ENCODE results near the gene RPS4Y1. TPM values are rescaled to one million over a fixed set of nuclear protein-coding genes. Genes with fewer than 3 reads are reported as not detected.

The RPS4Y1 gene
- total RNA-seq, 1 donor from 2014 or later = not detected

- H3K27me3 ChIP-seq = no peaks in the 10 kb centered on the region
- no peak overlapping the region for H3K4me3 ChIP-seq
- H3K4me1 ChIP-seq = no peaks in the 10 kb centered on the region
- intact Hi-C loops (cut with DNase I) = no loop called here
- H3K36me3 ChIP-seq = no peaks in the 10 kb centered on the region
- no peak for DNase-seq (ENCODE audit: low spot score in 2 of 2)
- H3K9me3 ChIP-seq = no peaks in the 10 kb centered on the region
- H3K27ac ChIP-seq = no peak overlapping the region
- no peak for TF ChIP-seq CTCF (IDR thresholded peaks at IDR 0.05)
Measured at GRCh38 chrY:2885880-2886279, 44.5 kb downstream of the RPS4Y1 start.

GRCh38 chrY:2887386-2887785, 46.0 kb downstream of the RPS4Y1 start:
- no peaks in the 10 kb centered on the region for H3K36me3 ChIP-seq
- intact Hi-C loops (cut with DNase I) = no loop called here
- no peaks in the 10 kb centered on the region for H3K27me3 ChIP-seq
- no peaks in the 10 kb centered on the region for H3K9me3 ChIP-seq
- no peak overlapping the region for H3K4me3 ChIP-seq
- DNase-seq (ENCODE audit: low spot score in 2 of 2) = no peak
- H3K27ac ChIP-seq = no peak overlapping the region
- no peaks in the 10 kb centered on the region for H3K4me1 ChIP-seq
- TF ChIP-seq CTCF (IDR thresholded peaks at IDR 0.05) = no peak

- no peaks in the 10 kb centered on the region for H3K36me3 ChIP-seq
- intact Hi-C loops (cut with DNase I) = no loop called here
- H3K9me3 ChIP-seq = no peaks in the 10 kb centered on the region
- no peak overlapping the region for H3K27ac ChIP-seq
- DNase-seq (ENCODE audit: low spot score in 2 of 2) = no peak
- no peak overlapping the region for H3K4me3 ChIP-seq
- H3K4me1 ChIP-seq = no peaks in the 10 kb centered on the region
- no peak for TF ChIP-seq CTCF (IDR thresholded peaks at IDR 0.05)
- no peaks in the 10 kb centered on the region for H3K27me3 ChIP-seq
Measured at GRCh38 chrY:2887955-2888354, 46.6 kb downstream of the RPS4Y1 start.

- Histone ChIP-seq H3K4me1 (no peaks in the 10 kb centered on the region), H3K4me3 (no peak overlapping the region), H3K9me3 (no peaks in the 10 kb centered on the region), H3K27ac (no peak overlapping the region), H3K27me3 (no peaks in the 10 kb centered on the region), H3K36me3 (no peaks in the 10 kb centered on the region)
- DNase-seq (ENCODE audit: low spot score in 2 of 2) = no peak
- intact Hi-C loops (cut with DNase I) = no loop called here
- TF ChIP-seq CTCF (IDR thresholded peaks at IDR 0.05) = no peak
Measured at GRCh38 chrY:2893471-2893870, 52.1 kb downstream of the RPS4Y1 start.

GRCh38 chrY:2896050-2896449, 54.6 kb downstream of the RPS4Y1 start:
- no peak overlapping the region for H3K27ac ChIP-seq

More at GRCh38 chrY:2896050-2896449, 54.6 kb downstream of the RPS4Y1 start:
- no peak for TF ChIP-seq CTCF (IDR thresholded peaks at IDR 0.05)
- Histone ChIP-seq H3K36me3 (no peaks in the 10 kb centered on the region), H3K4me1 (no peaks in the 10 kb centered on the region), H3K9me3 (no peaks in the 10 kb centered on the region), H3K4me3 (no peak overlapping the region), H3K27me3 (no peaks in the 10 kb centered on the region)
- no peak for DNase-seq (ENCODE audit: low spot score in 2 of 2)
- intact Hi-C loops (cut with DNase I) = no loop called here

Data from ascending aorta (tissue), 2 donors.